DMS114 treated with DMSO at 0.1 percent for 48 hours (cell line): ENCODE data around the gene PLEKHG4B.
"Not testable (repeated sequence)": the region's sequence is repeated elsewhere in the genome, so short reads cannot be mapped to it uniquely, and the experiment has no call there.

Experiments
- DNase-seq: peaks from one replicate; lab custom pipeline; 2025; ENCODE audit not compliant: unreplicated experiment; lab: John Stamatoyannopoulos, UW

PLEKHG4B gene

DNA sequence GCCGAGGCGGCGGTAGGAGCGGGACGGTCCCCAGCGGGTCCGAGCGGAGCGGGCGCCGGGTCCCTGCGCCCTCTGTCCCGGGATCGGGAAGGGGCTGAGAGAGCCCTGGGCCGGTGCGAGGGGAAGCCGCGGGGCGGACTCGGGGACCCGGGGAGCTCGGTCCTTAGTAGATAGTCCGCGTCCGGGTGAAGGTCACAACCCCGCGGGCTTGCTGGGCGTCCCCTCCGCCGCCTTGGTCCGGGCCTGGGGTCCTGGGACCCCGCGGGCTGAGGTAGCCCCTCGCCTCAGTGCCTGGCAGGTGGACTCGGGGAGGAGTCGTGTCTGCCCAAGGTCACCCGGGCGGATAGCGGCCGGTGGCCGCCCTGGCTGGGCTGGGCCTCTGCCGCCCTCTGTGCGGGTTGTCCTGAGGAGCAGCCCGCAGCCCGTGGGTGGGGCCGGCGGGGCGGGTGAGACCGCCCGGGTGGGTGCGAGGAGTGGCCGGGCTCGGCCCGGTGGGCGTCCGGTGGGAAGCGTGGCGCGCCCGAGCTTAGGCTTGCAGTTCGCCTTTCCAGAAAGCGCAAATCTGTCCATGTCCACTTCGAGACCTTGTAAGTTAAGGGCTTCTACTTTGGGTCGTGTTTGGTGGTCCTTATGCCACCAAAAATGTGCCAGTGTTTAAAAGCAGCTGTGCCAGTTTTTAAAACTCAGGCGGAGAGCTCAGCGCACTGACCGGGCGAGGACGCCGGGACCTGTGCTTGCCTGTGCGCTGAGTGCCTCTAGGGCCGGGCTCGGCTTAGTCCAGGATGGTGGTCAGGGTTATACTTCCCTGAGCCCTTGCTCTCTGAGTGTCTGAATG is 126.7 kb downstream of the PLEKHG4B start:
- DNase-seq = no peak

DNA sequence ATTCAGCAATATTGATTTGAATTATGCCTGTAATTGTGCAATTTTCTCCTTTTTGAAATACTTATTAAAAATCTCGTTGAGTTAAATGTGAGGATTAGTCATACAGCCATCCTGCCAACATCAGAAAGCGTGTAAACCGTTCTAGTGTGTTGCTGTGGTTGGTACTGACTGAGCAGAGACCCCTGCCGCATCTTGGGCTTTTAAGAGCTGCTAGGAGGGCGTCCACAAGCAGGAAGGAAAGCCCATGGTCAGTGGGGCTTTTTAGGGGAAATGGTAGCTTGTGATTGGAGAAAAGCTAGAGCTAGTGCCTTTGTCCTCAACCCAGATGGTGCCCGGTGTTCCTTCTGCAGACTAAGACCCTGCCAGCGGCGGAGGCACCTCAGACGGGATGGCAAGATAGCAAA is 127.5 kb downstream of the PLEKHG4B start:
- no peak for DNase-seq

DNA sequence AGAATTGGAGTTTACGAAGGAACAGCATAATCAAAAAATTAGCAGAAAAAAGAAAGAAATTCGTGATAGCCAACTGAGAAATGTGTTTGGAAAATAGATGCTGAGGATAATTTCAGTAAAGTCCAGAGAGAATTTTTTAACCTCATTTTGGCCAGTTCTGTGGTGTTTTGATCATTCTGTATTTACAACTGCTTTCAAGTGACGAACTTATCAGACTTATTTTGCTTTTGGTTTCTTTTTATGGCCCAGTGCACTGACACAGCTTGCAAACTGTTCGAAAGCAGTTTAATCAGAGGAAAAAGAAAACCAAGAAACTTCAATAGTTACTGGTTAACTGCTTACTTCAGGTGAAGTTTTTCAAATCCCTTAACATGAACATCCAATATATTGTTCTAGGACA is 128.0 kb downstream of the PLEKHG4B start:
- DNase-seq = no peak

DNA sequence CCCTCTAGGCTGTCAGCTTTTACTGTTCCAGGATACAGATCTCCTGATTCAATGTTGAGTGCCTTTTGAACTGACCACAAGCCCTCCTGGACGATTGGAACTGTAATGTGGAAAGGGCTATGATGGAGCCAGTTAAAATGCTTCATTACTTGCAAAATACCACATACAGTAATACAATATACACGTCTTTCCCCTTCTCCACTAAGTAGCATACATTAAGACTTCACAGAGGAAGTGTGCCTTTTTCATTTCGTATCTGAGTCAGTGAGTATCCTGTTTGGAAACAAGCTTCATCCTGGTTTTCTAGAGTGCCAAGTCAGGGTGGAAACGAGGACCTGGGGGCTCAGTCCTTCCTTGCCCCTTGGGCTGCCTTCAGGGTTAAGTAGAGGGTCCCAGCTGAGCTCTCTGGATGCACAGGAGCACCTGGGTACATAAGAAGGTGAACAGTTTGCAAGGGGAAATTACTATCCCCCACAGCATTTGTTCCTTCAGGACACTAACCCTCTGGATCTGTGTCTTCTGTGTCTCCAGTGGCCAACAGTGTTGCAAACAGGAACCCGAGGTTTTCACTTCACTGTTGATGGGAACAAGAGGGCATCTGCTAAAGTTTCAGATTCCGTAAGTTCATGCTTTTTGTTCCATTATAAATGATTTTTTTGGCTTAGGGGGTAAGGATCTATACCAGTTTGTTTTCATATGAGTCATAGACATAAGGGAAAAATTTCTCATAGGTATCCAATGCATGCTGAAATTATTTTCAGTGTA is 131.2 kb downstream of the PLEKHG4B start:
- not testable (repeated sequence) for DNase-seq

DNA sequence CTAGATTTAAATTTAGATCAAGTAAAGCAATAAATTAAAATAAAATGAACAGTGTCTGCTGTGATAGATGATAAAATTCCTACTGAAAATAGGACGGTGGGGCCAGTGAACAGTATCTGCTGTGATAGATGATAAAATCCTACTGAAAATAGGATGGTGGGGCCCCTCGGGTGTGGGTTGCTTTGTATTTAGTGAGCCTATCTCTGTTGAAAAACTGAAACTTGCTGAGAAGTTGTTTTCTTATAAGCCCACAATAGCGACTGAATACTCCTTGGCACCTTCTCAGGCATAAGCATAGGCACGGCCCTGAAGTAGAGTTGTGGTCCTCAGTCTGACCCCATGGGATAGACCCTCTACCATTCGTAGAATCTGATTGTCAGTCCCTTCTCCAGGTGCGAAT is 131.8 kb downstream of the PLEKHG4B start:
- DNase-seq = no peak

DNA sequence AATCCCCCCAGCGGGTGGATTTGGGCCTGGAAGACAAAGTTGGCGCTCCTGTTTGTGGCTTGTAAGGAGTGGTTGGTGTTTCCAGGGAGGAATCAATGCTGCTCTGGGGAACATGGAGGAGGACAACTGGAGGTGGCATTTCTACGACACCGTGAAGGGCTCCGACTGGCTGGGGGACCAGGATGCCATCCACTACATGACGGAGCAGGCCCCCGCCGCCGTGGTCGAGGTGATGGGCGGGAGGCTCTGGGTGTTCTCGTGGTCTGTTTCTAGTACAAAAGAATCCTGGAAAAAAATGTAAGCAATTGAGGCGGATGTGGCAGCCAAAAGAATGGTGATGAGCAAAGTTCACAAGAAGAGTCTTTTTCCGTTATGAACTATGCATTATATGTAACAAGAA is 133.4 kb downstream of the PLEKHG4B start:
- no peak for DNase-seq

DNA sequence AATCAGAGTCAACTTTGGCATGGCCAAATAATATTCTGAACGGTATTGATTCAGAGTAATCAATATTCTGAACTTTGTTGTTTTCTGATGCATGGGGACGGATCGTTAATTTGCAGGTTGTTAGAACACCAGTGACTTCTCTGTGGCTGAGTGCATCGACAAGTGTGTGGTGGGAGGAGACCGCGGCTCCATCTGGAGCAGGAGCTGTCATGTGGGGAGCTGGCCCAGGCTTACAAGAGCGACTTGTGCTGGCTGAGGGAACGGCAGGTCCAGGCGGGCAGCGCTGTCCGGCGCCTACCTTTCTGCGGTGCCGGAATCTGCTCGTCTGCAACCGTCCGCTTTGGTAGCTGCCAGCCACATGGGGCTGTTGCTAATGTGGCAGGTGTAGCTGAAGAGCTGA is 135.4 kb downstream of the PLEKHG4B start:
- DNase-seq = not testable (repeated sequence)

DNA sequence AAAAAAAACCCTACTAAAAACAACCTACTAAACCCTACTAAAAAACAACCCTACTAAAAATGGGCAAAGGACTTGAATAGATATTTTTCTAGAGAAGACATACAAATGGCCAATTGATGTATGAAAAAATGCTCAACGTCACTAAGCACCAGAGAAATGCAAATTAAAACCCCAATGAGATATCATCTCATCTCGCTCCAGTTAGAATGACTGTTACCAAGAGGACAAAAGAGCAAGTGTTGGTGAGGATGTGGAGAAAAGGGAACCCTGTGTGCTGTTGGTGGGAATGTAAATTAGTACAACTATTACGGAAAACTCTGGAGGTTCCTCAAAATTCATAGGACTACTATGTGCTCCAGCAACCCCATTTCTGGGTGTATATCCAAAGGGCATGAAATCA is 136.9 kb downstream of the PLEKHG4B start:
- DNase-seq = no peak

DNA sequence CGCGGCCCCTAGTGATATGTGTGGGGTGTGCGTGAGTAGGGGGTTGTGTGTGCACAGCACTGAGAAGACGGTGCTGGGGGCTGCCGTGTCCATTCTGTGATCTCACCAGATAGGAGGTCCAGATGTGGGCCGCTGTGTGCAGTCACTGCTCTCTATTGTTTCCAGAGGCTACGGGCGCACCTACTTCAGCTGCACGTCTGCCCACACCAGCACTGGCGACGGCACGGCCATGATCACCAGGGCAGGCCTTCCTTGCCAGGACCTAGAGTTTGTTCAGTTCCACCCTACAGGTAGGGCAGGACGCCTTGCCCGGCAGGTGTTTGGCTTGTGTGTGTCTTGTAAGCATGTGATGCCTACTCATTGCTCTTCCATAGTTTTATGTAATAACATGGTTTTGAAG is 138.7 kb downstream of the PLEKHG4B start:
- no peak for DNase-seq

DNA sequence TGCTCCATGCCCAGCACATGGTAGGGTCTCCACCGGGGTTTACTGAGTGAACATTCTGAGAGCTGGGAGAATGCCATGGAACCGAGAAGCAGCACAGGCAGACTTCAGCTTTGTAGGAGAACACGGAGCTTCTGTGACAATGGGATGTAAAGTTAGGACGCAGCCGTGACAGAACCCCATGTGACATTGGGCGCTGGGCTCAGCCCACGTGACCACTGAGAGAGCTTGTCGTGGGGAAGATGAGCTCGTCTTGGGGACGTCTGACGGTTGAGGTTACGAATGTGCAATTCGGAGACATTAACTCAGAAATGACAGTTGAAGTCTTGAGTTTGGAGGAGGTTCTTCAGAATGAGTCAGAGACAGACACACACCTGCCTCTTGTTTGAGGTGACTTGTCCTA is 139.7 kb downstream of the PLEKHG4B start:
- DNase-seq = no peak

DNA sequence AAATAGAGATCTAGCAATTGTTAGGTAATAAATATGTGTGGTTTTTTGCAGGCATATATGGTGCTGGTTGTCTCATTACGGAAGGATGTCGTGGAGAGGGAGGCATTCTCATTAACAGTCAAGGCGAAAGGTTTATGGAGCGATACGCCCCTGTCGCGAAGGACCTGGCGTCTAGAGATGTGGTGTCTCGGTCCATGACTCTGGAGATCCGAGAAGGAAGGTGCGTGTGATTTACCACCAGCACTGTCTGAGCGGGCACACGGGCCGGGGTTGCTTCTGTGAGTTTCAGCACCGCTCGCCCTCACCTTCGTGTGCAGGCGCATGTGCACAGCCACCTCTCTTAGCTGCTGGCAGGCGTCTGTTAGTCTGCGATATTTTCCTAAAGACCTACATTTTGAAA is 141.5 kb downstream of the PLEKHG4B start:
- not testable (repeated sequence) for DNase-seq

DNA sequence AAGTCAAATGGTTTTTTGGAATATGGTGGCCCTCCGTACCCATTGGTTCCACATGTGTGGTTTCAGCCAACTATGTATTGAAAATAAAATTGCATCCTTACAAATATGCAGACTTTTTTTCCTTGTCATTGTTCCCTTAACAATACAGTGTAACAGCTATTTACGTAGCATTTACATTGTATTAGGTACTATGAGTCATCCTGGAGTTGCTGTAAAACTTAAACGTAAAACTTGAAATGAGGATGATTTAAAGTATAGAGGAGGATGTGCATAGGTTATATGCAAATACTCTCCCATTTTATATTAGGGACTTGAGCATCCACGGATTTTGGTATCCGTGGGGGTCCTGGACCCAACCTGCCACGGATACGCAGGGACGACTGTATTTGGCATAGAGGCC is 142.5 kb downstream of the PLEKHG4B start:
- DNase-seq = no peak

DNA sequence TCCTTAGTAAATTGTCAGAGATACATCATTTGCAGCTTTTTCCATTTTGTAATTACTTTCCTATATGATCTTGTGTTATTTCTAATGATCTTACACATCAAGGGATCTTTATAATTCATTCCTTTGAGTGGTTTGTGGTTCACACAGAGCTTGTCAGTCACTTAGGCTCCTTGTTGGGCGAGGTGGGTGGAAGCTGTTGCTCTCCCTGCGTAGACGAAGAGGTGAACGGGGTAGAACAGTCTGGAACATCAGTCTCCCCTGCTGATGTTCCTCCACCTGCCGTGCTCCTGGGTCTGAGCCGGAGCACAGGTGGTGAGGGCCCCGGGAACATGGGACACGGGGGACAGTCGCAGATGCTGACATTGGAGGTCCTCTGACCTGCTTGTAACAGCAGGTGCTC is 143.6 kb downstream of the PLEKHG4B start:
- DNase-seq = not testable (repeated sequence)

DNA sequence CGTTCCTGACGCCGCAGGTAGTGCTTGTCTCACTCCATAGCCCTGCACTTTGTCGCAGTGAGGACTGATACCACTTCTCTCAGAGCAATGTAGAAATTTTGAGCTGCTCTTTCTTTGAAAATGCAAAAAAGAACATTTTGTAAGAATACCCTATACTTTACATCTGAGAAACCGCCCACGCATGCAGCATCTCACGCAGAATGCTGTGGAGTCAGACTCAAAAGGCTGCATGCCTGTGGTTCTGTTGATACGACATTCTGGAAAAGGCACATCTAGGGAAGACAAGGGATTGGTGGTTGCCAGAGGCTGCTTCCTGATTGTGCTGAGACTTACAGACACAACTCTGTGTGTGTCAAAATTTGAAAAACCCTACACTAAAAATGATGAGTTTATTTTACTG is 146.0 kb downstream of the PLEKHG4B start:
- DNase-seq = not testable (repeated sequence)
